ENCODE results near the gene TEP1.

- TF ChIP-seq CTCF (IDR thresholded peaks at IDR 0.05; ENCODE audit: poor library complexity, severe bottlenecking) (no peak), EP300 (conservative IDR thresholded peaks at IDR 0.05; ENCODE audit: poor library complexity, severe bottlenecking) (no peak)
Observed at GRCh38 chr14:20387576-20387975, 25.7 kb downstream of the TEP1 start.

All from neural cell (in vitro differentiated cells).